GM12878 (cell line): ENCODE measurements around the gene IGFLR1. TPM values are rescaled to one million over a fixed set of nuclear protein-coding genes. Genes with fewer than 3 reads are reported as not detected.

ENCODE experiments used
- ATAC-seq: fragments of 200-7000 bp; cut with Tn5 transposase; 3 replicates; pipeline ENCODE4 v1.9.1; 2020; ENCODE audit warnings: mild to moderate bottlenecking, moderate library complexity
- BruUV-seq: library from RNA; stranded (reverse); fragments of 400-500 nt; replicated peaks from 2 replicates; lab custom pipeline; 2021; lab: Mats Ljungman, UMichigan
- CTCF ChIA-PET: fragments of 300-600 bp; sonication (Branson Sonifier 250); formaldehyde crosslinking; extraction: SDS; loops from one replicate; lab custom pipeline; 2021; ENCODE audit warnings: inconsistent platforms; lab: Yijun Ruan, JAX
- POLR2A ChIA-PET: fragments of 350-600 bp; formaldehyde crosslinking; extraction: SDS; loops from one replicate; lab custom pipeline; 2021; ENCODE audit warnings: inconsistent platforms; lab: Charles Lee
- RAD21 ChIA-PET: fragments of 300-600 bp; sonication (Branson Sonifier 250); formaldehyde crosslinking; loops from one replicate; lab custom pipeline; 2023; ENCODE audit warnings: antibody characterized with exemption; ENCODE audit not compliant: unreplicated experiment; lab: Charles Lee
- SMC1A ChIA-PET: fragments of 300-600 bp; sonication (Branson Sonifier 250); formaldehyde crosslinking; loops from one replicate; lab custom pipeline; 2023; ENCODE audit not compliant: unreplicated experiment, uncharacterized antibody; lab: Charles Lee
- DNase-seq: peaks from one replicate; pipeline ENCODE4 v3.0.0-alpha.2; 2011; ENCODE audit warnings: low read depth, low spot score
- FAIRE-seq: peaks from 3 replicates; lab custom pipeline; 2011; peaks lifted over from hg19 to GRCh38; lab: Jason Lieb, UNC
- H2AFZ ChIP-seq: 2 replicates; pipeline ENCODE4 v1.6.0; 2011; ENCODE audit warnings: low read depth, low read length, control low read depth; ENCODE audit not compliant: control insufficient read depth
- H3K27ac ChIP-seq: 2 replicates; pipeline ENCODE4 v1.5.1; 2011; ENCODE audit warnings: control low read depth; ENCODE audit not compliant: control insufficient read depth, insufficient read depth
- H3K27me3 ChIP-seq, 2 experiments: replicated peaks in 1 of 2; 2 replicates each; pipeline versions ENCODE4 v1.6.0 to v1.6.1; 2011; ENCODE audit warnings: low read length in 1 of 2; ENCODE audit not compliant: control insufficient read depth in 2 of 2, insufficient read depth in 2 of 2
- H3K36me3 ChIP-seq, 2 experiments: 2 replicates each; pipeline ENCODE4 v1.5.1; 2011; ENCODE audit warnings: low read length in 1 of 2; ENCODE audit not compliant: control insufficient read depth in 2 of 2, insufficient read depth in 2 of 2
- H3K4me1 ChIP-seq: 2 replicates; pipeline ENCODE4 v1.6.1; 2011; ENCODE audit warnings: mild to moderate bottlenecking, low read length, moderate library complexity, mixed read lengths; ENCODE audit not compliant: control insufficient read depth, insufficient read depth
- H3K4me2 ChIP-seq: 2 replicates; pipeline ENCODE4 v1.6.0; 2011; ENCODE audit warnings: control low read depth; ENCODE audit not compliant: control insufficient read depth, insufficient read depth
- H3K4me3 ChIP-seq: fragments of 200-600 bp; sonication (generic); 2 replicates; pipeline ENCODE4 v1.5.1; 2016
- H3K79me2 ChIP-seq: 2 replicates; pipeline ENCODE4 v1.6.0; 2011; ENCODE audit warnings: low read length; ENCODE audit not compliant: control insufficient read depth, insufficient read depth
- H3K9ac ChIP-seq: 2 replicates; pipeline ENCODE4 v1.8.0; 2011; ENCODE audit warnings: low read length, control low read depth, mixed read lengths; ENCODE audit not compliant: control insufficient read depth, insufficient read depth
- H3K9me3 ChIP-seq: replicated peaks from 3 replicates; pipeline ENCODE4 v1.5.1; 2011; ENCODE audit warnings: mild to moderate bottlenecking, low read length; ENCODE audit not compliant: control insufficient read depth, insufficient read depth
- H4K20me1 ChIP-seq: 2 replicates; pipeline ENCODE4 v1.6.0; 2011; ENCODE audit not compliant: control insufficient read depth, insufficient read depth
- CTCF ChIP-seq, 3 experiments: IDR thresholded peaks in 2 of 3; conservative IDR thresholded peaks in 1 of 3; 2 replicates each; pipeline ENCODE4 v1.5.1; 2011; ENCODE audit warnings: low read depth in 3 of 3, low read length in 3 of 3, mild to moderate bottlenecking in 3 of 3, control low read depth in 2 of 3, moderate library complexity in 2 of 3, inconsistent platforms in 1 of 3, mixed read lengths in 1 of 3; ENCODE audit not compliant: control insufficient read depth in 2 of 3, insufficient read depth in 1 of 3; ENCODE audit errors: extremely low read depth in 1 of 3
- E2F4 ChIP-seq: IDR thresholded peaks from 2 replicates; pipeline ENCODE4 v1.6.1; 2012; ENCODE audit warnings: low read depth, low read length, improper control_type of control experiment
- HCFC1 ChIP-seq: fragments of 150-350 bp; IDR thresholded peaks from 2 replicates; pipeline ENCODE4 v1.6.1; 2014; ENCODE audit warnings: low read length
- JUND ChIP-seq: IDR thresholded peaks from 2 replicates; pipeline ENCODE4 v1.6.1; 2012; ENCODE audit warnings: low read depth, mild to moderate bottlenecking, low read length, improper control_type of control experiment, moderate library complexity
- KDM1A ChIP-seq: fragments of 200-600 bp; sonication (generic); IDR thresholded peaks from 2 replicates; pipeline ENCODE4 v1.6.1; 2016; ENCODE audit warnings: borderline replicate concordance
- MYB ChIP-seq: fragments of 150-350 bp; IDR thresholded peaks from 2 replicates; pipeline ENCODE4 v1.6.1; 2014; ENCODE audit warnings: mild to moderate bottlenecking, low read depth, low read length, borderline replicate concordance
- POU2F2 ChIP-seq: IDR thresholded peaks from 3 replicates; pipeline ENCODE4 v1.6.1; 2011; ENCODE audit warnings: low read depth, mild to moderate bottlenecking, low read length, borderline replicate concordance
- RB1 ChIP-seq: fragments of 450-650 bp; formaldehyde crosslinking; IDR thresholded peaks from 2 replicates; pipeline ENCODE4 v1.6.1; 2017; ENCODE audit warnings: mild to moderate bottlenecking, borderline replicate concordance
- SIN3A ChIP-seq: IDR thresholded peaks from 2 replicates; pipeline ENCODE4 v1.6.1; 2012; ENCODE audit warnings: low read depth, low read length, improper control_type of control experiment
- SREBF2 ChIP-seq: IDR thresholded peaks from 2 replicates; pipeline ENCODE4 v1.6.1; 2012; ENCODE audit warnings: mild to moderate bottlenecking, low read length
- TAF1 ChIP-seq: IDR thresholded peaks from 2 replicates; pipeline ENCODE4 v1.6.1; 2011; ENCODE audit warnings: mild to moderate bottlenecking, low read depth, low read length, borderline replicate concordance
- YBX1 ChIP-seq: fragments of 450-650 bp; IDR thresholded peaks from 2 replicates; pipeline ENCODE4 v1.6.1; 2016; ENCODE audit warnings: antibody characterized with exemption
- WGBS: methylation state at CpG from one replicate; pipeline ENCODE4 v1.1.6; 2016; ENCODE audit warnings: low lambda C conversion rate; ENCODE audit not compliant: insufficient replicate concordance, insufficient coverage; ENCODE audit errors: missing lambda C conversion rate; 5-methylcytosine and 5-hydroxymethylcytosine counted together
- in situ Hi-C: fragments of 300-500 bp; cut with MboI; formaldehyde crosslinking; loops from 9 replicates; pipeline ENCODE4 v1.14.3; 2018; ENCODE audit warnings: mixed read lengths
- intact Hi-C: fragments of 100-400 bp; cut with micrococcal nuclease; formaldehyde crosslinking; loops from one replicate; pipeline ENCODE4 v1.14.2; 2022; ENCODE audit not compliant: unreplicated experiment
- polyA plus RNA-seq, 11 experiments: library from polyadenylated mRNA; depleted of rRNA in 4 of 11; unstranded in 6 of 11; stranded (reverse) in 5 of 11; fragments of >200 nt; fragmentation: Nextera tagmentation in 4 of 11; fragmentation: Illumina TruSeq in 1 of 11; extraction: Ambion mirVana in 4 of 11; extraction: Trizol in 1 of 11; gene quantifications; 1 replicate in 1 of 11; 2 replicates in 10 of 11; pipeline versions ENCODE4 v1.2.1 to v1.2.3, GENCODE V29; 2011 to 2016; ENCODE audit warnings: inconsistent platforms in 2 of 11, missing spikeins in 2 of 11, low read depth in 1 of 11
- total RNA-seq, 4 experiments: library from RNA; depleted of rRNA in 3 of 4; stranded (reverse); fragments of >200 nt in 3 of 4; fragmentation: Illumina TruSeq in 1 of 4; extraction: Trizol in 1 of 4; gene quantifications; 2 replicates each; pipeline versions ENCODE4 v1.2.1 to v1.2.3, GENCODE V29; 2013 to 2021

Gene IGFLR1
- total and polyA plus RNA-seq, 10 of the 15 experiments (the other 5 are each of a cell fraction or from before 2014, with no cell fraction given) = 2.5 to 39.9 (median 24.8) TPM

- POLR2A ChIA-PET = interaction anchor here (0.5 to 2.2 kb wide), 5 partner anchors 8 to 199 kb away, joined by 3 to 18 read pairs (median 6); partner anchors contain the start of genes IGFLR1, LIN37, PSENEN and U2AF1L4
- peak overlapping the region; percentile 99 for H3K4me2 ChIP-seq
- ATAC-seq (peak; percentile 21), FAIRE-seq (no peak), DNase-seq (no peak)
- peak overlapping the region; percentile 62 for H3K27ac ChIP-seq
- SMC1A ChIA-PET = no interaction called here
- peak overlapping the region; percentile 73 for H3K9ac ChIP-seq
- H3K9me3 ChIP-seq = no peaks in the 10 kb centered on the region
- RAD21 ChIA-PET = interaction anchor here (0.7 to 1.2 kb wide), 3 partner anchors 9 to 63 kb away, joined by 3 read pairs; partner anchors contain the start of genes PSENEN and U2AF1L4
- H2AFZ ChIP-seq = peak overlapping the region; percentile 62
- H3K4me1 ChIP-seq = peaks cover 15% of the 10 kb centered on the region
- peaks cover 11% of the 10 kb centered on the region for H3K79me2 ChIP-seq
- no peaks in the 10 kb centered on the region for H4K20me1 ChIP-seq
- 7% methylated on average over 19 of the region's 19 CpGs for WGBS
- CTCF ChIA-PET = interaction anchor here (0.7 kb wide), 1 partner anchor 9 kb away, joined by 3 read pairs; the partner anchor contains the start of gene LIN37
- peaks cover 1 to 8% of the 10 kb centered on the region in 2 experiments; a peak in 3 of 4 replicates for H3K36me3 ChIP-seq
- H3K4me3 ChIP-seq = peak overlapping the region; percentile 88
- TF ChIP-seq TAF1 (no peak), RB1 (0 out of 2 replicates have a peak, but pooled peaks have one; percentile 5)
- BruUV-seq = TSS peak; percentile 84
- no peaks in the 10 kb centered on the region for H3K27me3 ChIP-seq
- in situ Hi-C loops = no loop called here
- intact Hi-C loops = no loop called here
These were observed 15.0 kb upstream of the IGFLR1 start for GRCh38 chr19:35757231-35757748.

GRCh38 chr19:35756377-35757230 lies 14.4 kb upstream of the IGFLR1 start, which contains the start of gene HSPB6:
HSPB6 (minus strand) TSS chr19:35757029; CDS start chr19:35757008, 21 bp downstream.
- CTCF ChIA-PET = interaction anchor here (0.7 kb wide), 1 partner anchor 9 kb away, joined by 3 read pairs; the partner anchor contains the start of gene LIN37
- in situ Hi-C loops = no loop called here
- TF ChIP-seq E2F4 (no peak), JUND (no peak), HCFC1 (no peak), SIN3A (no peak), CTCF (IDR thresholded peaks at IDR 0.05 in 2 of 3, conservative IDR thresholded peaks at IDR 0.05 in 1 of 3; ENCODE audit: control insufficient read depth in 2 of 3, extremely low read depth in 1 of 3, insufficient read depth in 1 of 3, low read depth in 3 of 3, low read length in 3 of 3) (no peak), MYB (no peak), KDM1A (no peak), YBX1 (no peak), SREBF2 (no peak), POU2F2 (no peak)

More at GRCh38 chr19:35756377-35757230, 14.4 kb upstream of the IGFLR1 start, which contains the start of gene HSPB6:
- peaks cover 0 to 2% of the 10 kb centered on the region in 2 experiments; a peak in 2 of 4 replicates for H3K36me3 ChIP-seq
- H3K27ac ChIP-seq = peak within 1 kb of the TSS; percentile 62
- WGBS = 41% methylated on average over 33 of the region's 52 CpGs
- peaks cover 11% of the 10 kb centered on the region for H3K79me2 ChIP-seq
- no TSS peak for BruUV-seq
- peak within 1 kb of the TSS; percentile 88 for H3K4me3 ChIP-seq
- no peak for FAIRE-seq
- intact Hi-C loops = no loop called here
- SMC1A ChIA-PET = no interaction called here
- peak within 1 kb of the TSS; percentile 73 for H3K9ac ChIP-seq
- DNase-seq = no peak
- peak within 1 kb of the TSS; percentile 62 for H2AFZ ChIP-seq
- H3K27me3 ChIP-seq = no peaks in the 10 kb centered on the region
- H4K20me1 ChIP-seq = no peaks in the 10 kb centered on the region
- no peak for ATAC-seq
- RAD21 ChIA-PET = interaction anchor here (0.7 to 1.2 kb wide), 3 partner anchors 9 to 62 kb away, joined by 3 read pairs; partner anchors contain the start of genes PSENEN and U2AF1L4
- peaks cover 15% of the 10 kb centered on the region for H3K4me1 ChIP-seq
- POLR2A ChIA-PET = interaction anchor here (0.5 to 2.2 kb wide), 5 partner anchors 7 to 199 kb away, joined by 3 to 18 read pairs (median 6); partner anchors contain the start of genes IGFLR1, LIN37, PSENEN and U2AF1L4
- H3K9me3 ChIP-seq = no peaks in the 10 kb centered on the region
- H3K4me2 ChIP-seq = peak within 1 kb of the TSS; percentile 99
